GM12891 (cell line): ENCODE results near the gene YIPF6.
"Not testable (repeated sequence)": the region's sequence is repeated elsewhere in the genome, so short reads cannot be mapped to it uniquely, and the experiment has no call there.

Experiments used
- PAX5 ChIP-seq: IDR thresholded peaks from 2 replicates; pipeline ENCODE4 v1.6.1; 2011; ENCODE audit warnings: low read length, moderate library complexity, mild to moderate bottlenecking; ENCODE audit not compliant: insufficient read depth, severe bottlenecking
- TAF1 ChIP-seq: IDR thresholded peaks from 2 replicates; pipeline ENCODE4 v1.6.1; 2011; ENCODE audit warnings: low read depth, low read length, control low read depth

- TF ChIP-seq PAX5, TAF1: not testable (repeated sequence)
These were observed 58.3 kb downstream of the YIPF6 start for GRCh38 chrX:68557126-68557525.
